Measurements from ENCODE around the gene NDUFS2. TPM values are rescaled to one million over a fixed set of nuclear protein-coding genes. Genes with fewer than 3 reads are reported as not detected.

The NDUFS2 gene
- total RNA-seq, 2 experiments from 2014 or later, result 49.9 to 55.7 TPM

- Mint-ChIP-seq H3K4me1 (ENCODE audit: low read depth) (peaks cover 74% of the 10 kb centered on the region), H3K27me3 (no peaks in the 10 kb centered on the region), H3K36me3 (ENCODE audit: low read depth) (no peaks in the 10 kb centered on the region), H3K9me3 (no peaks in the 10 kb centered on the region), H3K27ac (peak overlapping the region; percentile 97), H3K4me3 (peak overlapping the region; percentile 80)
- peak overlapping the region; percentile 13 for H3K4me3 ChIP-seq (ENCODE audit: low read length)
- TF ChIP-seq CTCF (IDR thresholded peaks at IDR 0.05), result no peak
- ATAC-seq (ENCODE audit: poor library complexity) (no peak), DNase-seq (peak in 4 of 14 experiments; percentile 28 to 53 (median 50))
- CTCF ChIA-PET, result interaction anchor here (1.0 to 1.3 kb wide), 3 partner anchors 17 to 40 kb away, joined by 3 read pairs; partner anchors contain the start of genes PPOX and TOMM40L
- H3K9me3 ChIP-seq (ENCODE audit: control insufficient read depth in 1 of 2, insufficient read depth in 1 of 2, low read length in 2 of 2), result no peaks in the 10 kb centered on the region
- peak overlapping the region; percentile 61 to 77 for H3K27ac ChIP-seq (ENCODE audit: low read depth in 1 of 2, low read length in 2 of 2)
- peaks cover 89% of the 10 kb centered on the region for H3K4me1 ChIP-seq (ENCODE audit: insufficient read depth, low read length)
- no peaks in the 10 kb centered on the region for H3K27me3 ChIP-seq (ENCODE audit: control insufficient read depth in 1 of 2, insufficient read depth in 2 of 2, low read length in 2 of 2)
- intact Hi-C loops (cut with DNase I, micrococcal nuclease), result loop anchor here in 1 of 2 experiments (1.0 to 2.0 kb wide), 2 partner anchors 16 to 19 kb away; partner anchors contain the start of genes NDUFS2 and PPOX
- H3K36me3 ChIP-seq (ENCODE audit: insufficient read depth, low read length), result no peaks in the 10 kb centered on the region
- POLR2A ChIA-PET, result interaction anchor here (0.6 to 6.0 kb wide), 12 partner anchors 9 to 204 kb away, joined by 3 to 59 read pairs (median 4); partner anchors contain the start of genes ARHGAP30, B4GALT3, NDUFS2 and PPOX
These were observed 16.3 kb upstream of the NDUFS2 start for GRCh38 chr1:161185732-161186311.

- CTCF ChIA-PET, result interaction anchor here (0.6 to 1.7 kb wide), 2 partner anchors 10 to 18 kb away, joined by 4 to 6 read pairs; partner anchors contain the start of gene B4GALT3
- Histone ChIP-seq H3K9me3 (ENCODE audit: control insufficient read depth in 1 of 2, insufficient read depth in 1 of 2, low read length in 2 of 2) (no peaks in the 10 kb centered on the region), H3K27me3 (ENCODE audit: control insufficient read depth in 1 of 2, insufficient read depth in 2 of 2, low read length in 2 of 2) (no peaks in the 10 kb centered on the region), H3K27ac (ENCODE audit: low read depth in 1 of 2, low read length in 2 of 2) (peak overlapping the region; percentile 61 to 77), H3K36me3 (ENCODE audit: insufficient read depth, low read length) (no peaks in the 10 kb centered on the region), H3K4me1 (ENCODE audit: insufficient read depth, low read length) (peaks cover 89% of the 10 kb centered on the region), H3K4me3 (ENCODE audit: low read length) (no peak overlapping the region)
- DNase-seq, result peak in 1 of 14 experiments; percentile 33
- H3K4me1 Mint-ChIP-seq (ENCODE audit: low read depth), result peaks cover 78% of the 10 kb centered on the region
- POLR2A ChIA-PET, result interaction anchor here (1.1 to 6.0 kb wide), 4 partner anchors 14 to 38 kb away, joined by 3 to 59 read pairs (median 16); partner anchors contain the start of genes NDUFS2, PPOX and TOMM40L
- H3K27me3 Mint-ChIP-seq, result no peaks in the 10 kb centered on the region
- H3K27ac Mint-ChIP-seq, result peak overlapping the region; percentile 97
- TF ChIP-seq CTCF (IDR thresholded peaks at IDR 0.05), result no peak
- ATAC-seq (ENCODE audit: poor library complexity), result no peak
- no peaks in the 10 kb centered on the region for H3K9me3 Mint-ChIP-seq
- peak overlapping the region; percentile 14 for H3K4me3 Mint-ChIP-seq
- intact Hi-C loops (cut with DNase I, micrococcal nuclease), result no loop called here
- no peaks in the 10 kb centered on the region for H3K36me3 Mint-ChIP-seq (ENCODE audit: low read depth)
These were observed 14.9 kb upstream of the NDUFS2 start for GRCh38 chr1:161187311-161187710.

- H3K27ac ChIP-seq (ENCODE audit: low read depth in 1 of 2, low read length in 2 of 2), result peak overlapping the region in 1 of 2 donors; percentile 33
These were observed 13.8 kb upstream of the NDUFS2 start for GRCh38 chr1:161188381-161188780.

More at GRCh38 chr1:161188381-161188780, 13.8 kb upstream of the NDUFS2 start:
- TF ChIP-seq CTCF (IDR thresholded peaks at IDR 0.05), result no peak
- Histone ChIP-seq H3K4me1 (ENCODE audit: insufficient read depth, low read length) (peaks cover 89% of the 10 kb centered on the region), H3K27me3 (ENCODE audit: control insufficient read depth in 1 of 2, insufficient read depth in 2 of 2, low read length in 2 of 2) (no peaks in the 10 kb centered on the region), H3K4me3 (ENCODE audit: low read length) (no peak overlapping the region), H3K9me3 (ENCODE audit: control insufficient read depth in 1 of 2, insufficient read depth in 1 of 2, low read length in 2 of 2) (no peaks in the 10 kb centered on the region), H3K36me3 (ENCODE audit: insufficient read depth, low read length) (no peaks in the 10 kb centered on the region)
- no peaks in the 10 kb centered on the region for H3K36me3 Mint-ChIP-seq (ENCODE audit: low read depth)
- peaks cover 74% of the 10 kb centered on the region for H3K4me1 Mint-ChIP-seq (ENCODE audit: low read depth)
- ChIA-PET CTCF (interaction anchor here (0.6 kb wide), 1 partner anchor 144 kb away, joined by 3 read pairs; no protein-coding TSS in a partner anchor), POLR2A (interaction anchor here (1.1 to 6.0 kb wide), 2 partner anchors 13 to 37 kb away, joined by 3 to 59 read pairs; partner anchors contain the start of gene NDUFS2)
- intact Hi-C loops (cut with DNase I, micrococcal nuclease), result no loop called here
- DNase-seq (peak in 1 of 14 experiments; percentile 3), ATAC-seq (ENCODE audit: poor library complexity) (no peak)
- no peaks in the 10 kb centered on the region for H3K9me3 Mint-ChIP-seq
- H3K27me3 Mint-ChIP-seq, result no peaks in the 10 kb centered on the region
- no peak overlapping the region for H3K4me3 Mint-ChIP-seq
- H3K27ac Mint-ChIP-seq, result peak overlapping the region; percentile 37

All from CD4-positive, alpha-beta T cell (primary cell).